LNCaP clone FGC (cell line): ENCODE results near the gene COPB2.
"Not testable (repeated sequence)": the region's sequence is repeated elsewhere in the genome, so short reads cannot be mapped to it uniquely, and the experiment has no call there.

ENCODE experiments used
- DNase-seq: peaks from one replicate; pipeline ENCODE4 v3.0.0-alpha.2; 2011; ENCODE audit warnings: low read depth
- H3K4me3 ChIP-seq: 2 replicates; pipeline ENCODE4 v1.5.1; 2011; ENCODE audit warnings: mild to moderate bottlenecking, low read depth, low read length, control low read depth
- TF ChIP-seq, protein P1 (sequence below): IDR thresholded peaks from 2 replicates; pipeline ENCODE4 v1.5.1; 2012; ENCODE audit warnings: mild to moderate bottlenecking; ENCODE audit not compliant: control insufficient read depth, insufficient read depth; ENCODE audit errors: extremely low read depth

COPB2 gene

GRCh38 chr3:139396707-139397106 is 7.3 kb upstream of the COPB2 start:
- no peak overlapping the region for H3K4me3 ChIP-seq
- no peak for DNase-seq
- TF ChIP-seq, protein P1, sequence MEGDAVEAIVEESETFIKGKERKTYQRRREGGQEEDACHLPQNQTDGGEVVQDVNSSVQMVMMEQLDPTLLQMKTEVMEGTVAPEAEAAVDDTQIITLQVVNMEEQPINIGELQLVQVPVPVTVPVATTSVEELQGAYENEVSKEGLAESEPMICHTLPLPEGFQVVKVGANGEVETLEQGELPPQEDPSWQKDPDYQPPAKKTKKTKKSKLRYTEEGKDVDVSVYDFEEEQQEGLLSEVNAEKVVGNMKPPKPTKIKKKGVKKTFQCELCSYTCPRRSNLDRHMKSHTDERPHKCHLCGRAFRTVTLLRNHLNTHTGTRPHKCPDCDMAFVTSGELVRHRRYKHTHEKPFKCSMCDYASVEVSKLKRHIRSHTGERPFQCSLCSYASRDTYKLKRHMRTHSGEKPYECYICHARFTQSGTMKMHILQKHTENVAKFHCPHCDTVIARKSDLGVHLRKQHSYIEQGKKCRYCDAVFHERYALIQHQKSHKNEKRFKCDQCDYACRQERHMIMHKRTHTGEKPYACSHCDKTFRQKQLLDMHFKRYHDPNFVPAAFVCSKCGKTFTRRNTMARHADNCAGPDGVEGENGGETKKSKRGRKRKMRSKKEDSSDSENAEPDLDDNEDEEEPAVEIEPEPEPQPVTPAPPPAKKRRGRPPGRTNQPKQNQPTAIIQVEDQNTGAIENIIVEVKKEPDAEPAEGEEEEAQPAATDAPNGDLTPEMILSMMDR: no peak

DNA sequence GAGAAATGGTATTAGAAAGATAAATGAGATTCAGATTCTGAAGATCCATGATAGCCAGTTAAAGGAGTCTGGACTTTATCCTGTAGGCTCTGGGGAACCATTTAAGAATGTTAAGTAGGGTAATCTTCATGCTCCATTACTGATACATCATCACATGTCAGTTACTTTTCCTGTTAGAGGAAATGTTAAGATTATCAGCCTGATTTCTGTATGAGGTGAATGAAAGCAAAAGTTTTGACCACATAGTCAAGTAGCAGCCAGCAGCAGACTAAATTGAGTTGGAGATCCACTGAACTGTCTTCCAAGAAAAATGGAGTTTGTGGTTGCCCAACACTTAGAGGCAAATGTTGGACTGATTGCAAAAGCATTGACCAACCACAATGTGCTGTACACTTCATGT is 4.7 kb upstream of the COPB2 start:
- H3K4me3 ChIP-seq: no peak overlapping the region
- TF ChIP-seq, protein P1: no peak
- DNase-seq: no peak

GRCh38 chr3:139388821-139389551 is 461 bp downstream of the COPB2 start:
- DNase-seq: no peak
- H3K4me3 ChIP-seq: peak overlapping the region; percentile 100
- TF ChIP-seq, protein P1: no peak

GRCh38 chr3:139388077-139388476 is 1.4 kb downstream of the COPB2 start:
- H3K4me3 ChIP-seq: peak overlapping the region; percentile 100
- no peak for DNase-seq
- TF ChIP-seq, protein P1: no peak

- not testable (repeated sequence) for H3K4me3 ChIP-seq, DNase-seq
Observed at GRCh38 chr3:139382291-139382690, 7.2 kb downstream of the COPB2 start.

- DNase-seq: no peak
- H3K4me3 ChIP-seq: no peak overlapping the region
- TF ChIP-seq, protein P1: no peak
Observed at GRCh38 chr3:139380575-139380974, 8.9 kb downstream of the COPB2 start.

- no peak for DNase-seq
- TF ChIP-seq, protein P1: no peak
- no peak overlapping the region for H3K4me3 ChIP-seq
Observed at GRCh38 chr3:139378587-139379241, 10.7 kb downstream of the COPB2 start.
